ENCODE data around the gene SERTM2.
"Not testable (repeated sequence)": the region's sequence is repeated elsewhere in the genome, so short reads cannot be mapped to it uniquely, and the experiment has no call there.

Gene SERTM2

GRCh38 chrX:111511477-111511876 is at the start of gene SERTM2:
SERTM2 (plus strand) TSS chrX:111511645; CDS start chrX:111518858, 7,213 bp downstream.
- DNase-seq (ENCODE audit: low spot score): peak; percentile 45

DNA sequence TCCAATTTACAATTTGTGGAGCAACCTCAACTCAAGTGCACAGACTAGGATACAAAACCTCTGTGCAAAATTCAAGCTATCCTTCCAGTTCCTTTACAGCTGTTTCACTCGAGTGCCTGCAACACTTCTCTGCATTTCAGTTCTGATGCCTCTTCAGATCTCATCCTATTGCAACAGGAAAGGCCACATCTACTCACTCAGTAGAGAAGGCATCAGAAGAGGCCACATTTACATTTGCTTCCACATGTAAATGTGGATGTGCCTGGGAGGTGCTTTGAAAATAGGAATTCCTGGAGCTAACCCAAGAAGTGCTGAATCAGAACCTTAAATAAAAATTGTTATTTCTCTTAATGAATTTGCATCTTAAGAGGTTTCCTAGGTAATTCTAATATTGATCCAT is 45.8 kb upstream of the SERTM2 start:
- DNase-seq (ENCODE audit: low spot score): no peak

DNA sequence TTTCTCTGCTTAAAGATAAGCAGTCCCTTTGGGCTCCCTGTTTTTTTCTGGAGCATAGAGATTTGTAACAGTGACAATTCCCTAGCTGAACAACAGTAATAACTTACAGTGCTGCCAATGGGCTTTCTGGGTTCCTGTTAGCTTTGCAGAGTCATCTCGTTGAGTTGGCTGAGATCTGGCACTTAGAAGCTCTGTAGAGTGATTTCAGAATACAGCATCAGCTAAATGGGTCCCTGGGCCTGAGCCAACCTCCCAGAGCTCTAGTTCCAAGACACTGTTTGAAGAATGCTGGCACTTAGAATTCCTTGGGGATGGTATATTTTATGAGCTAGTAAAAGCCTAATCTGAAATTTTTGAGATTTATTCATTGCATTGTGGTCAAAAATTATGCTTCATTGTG is 43.5 kb upstream of the SERTM2 start:
- no peak for DNase-seq (ENCODE audit: low spot score)

GRCh38 chrX:111470681-111471403 is 40.6 kb upstream of the SERTM2 start:
- no peak for DNase-seq (ENCODE audit: low spot score)

DNA sequence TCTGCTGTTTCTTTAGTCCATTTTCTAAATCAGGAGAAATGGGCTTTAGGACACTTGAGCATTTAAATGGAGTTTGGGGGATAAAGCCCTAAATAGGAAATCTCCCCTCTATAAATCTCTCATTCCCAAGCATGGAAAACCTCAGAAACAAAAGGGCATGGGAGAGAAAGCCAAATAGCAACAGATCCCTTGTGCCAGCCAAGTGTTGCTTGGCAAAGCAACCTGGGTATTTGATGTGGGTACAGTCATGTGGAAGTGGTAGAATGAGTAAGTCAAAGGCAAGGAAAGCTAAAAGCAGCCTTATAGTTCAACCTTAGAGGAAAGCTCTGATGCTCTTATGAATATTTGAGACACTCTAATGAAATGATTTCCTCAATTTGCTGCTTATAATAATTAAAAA is 29.5 kb upstream of the SERTM2 start:
- peak; percentile 37 for DNase-seq (ENCODE audit: low spot score)

- peak; percentile 85 for DNase-seq (ENCODE audit: low spot score)
Measured at GRCh38 chrX:111483135-111483534, 28.3 kb upstream of the SERTM2 start.

DNA sequence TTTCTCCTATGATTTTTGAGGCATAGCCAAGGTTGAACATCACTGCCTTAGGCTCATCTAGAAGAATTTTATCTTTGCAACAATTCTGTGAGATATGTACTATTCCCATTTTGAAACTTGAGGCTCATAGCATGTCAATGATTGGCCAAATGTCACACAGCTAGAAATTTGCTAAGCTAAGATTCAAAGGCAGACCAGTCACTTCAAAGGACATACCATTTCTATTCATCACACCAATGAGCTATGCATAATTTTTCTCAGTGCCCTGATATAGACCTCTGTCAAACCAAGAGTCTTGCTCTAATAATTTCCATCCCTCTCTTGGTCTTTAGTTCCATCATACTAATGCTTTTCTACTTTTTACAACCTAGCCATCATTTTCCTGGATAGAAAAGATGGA is 27.6 kb upstream of the SERTM2 start:
- peak; percentile 78 for DNase-seq (ENCODE audit: low spot score)

DNA sequence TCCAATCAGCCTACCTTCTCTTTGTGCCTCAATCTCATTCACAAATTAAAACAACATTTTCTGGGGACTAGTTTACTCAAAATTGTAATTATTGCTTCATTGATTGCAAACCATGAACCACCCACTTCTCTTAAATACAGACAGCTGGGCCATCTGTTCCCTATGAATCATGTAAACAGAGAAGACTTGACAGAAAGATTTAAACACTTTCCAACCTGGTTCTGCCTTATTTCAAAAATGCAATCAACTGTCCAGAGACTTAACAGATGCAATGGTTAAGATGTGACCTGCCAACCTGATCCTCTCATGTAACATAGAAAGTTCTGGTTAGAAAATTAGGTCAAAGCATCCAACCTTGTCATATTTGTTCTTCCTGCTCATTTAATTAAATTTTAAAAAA is 20.8 kb upstream of the SERTM2 start:
- DNase-seq (ENCODE audit: low spot score): no peak

DNA sequence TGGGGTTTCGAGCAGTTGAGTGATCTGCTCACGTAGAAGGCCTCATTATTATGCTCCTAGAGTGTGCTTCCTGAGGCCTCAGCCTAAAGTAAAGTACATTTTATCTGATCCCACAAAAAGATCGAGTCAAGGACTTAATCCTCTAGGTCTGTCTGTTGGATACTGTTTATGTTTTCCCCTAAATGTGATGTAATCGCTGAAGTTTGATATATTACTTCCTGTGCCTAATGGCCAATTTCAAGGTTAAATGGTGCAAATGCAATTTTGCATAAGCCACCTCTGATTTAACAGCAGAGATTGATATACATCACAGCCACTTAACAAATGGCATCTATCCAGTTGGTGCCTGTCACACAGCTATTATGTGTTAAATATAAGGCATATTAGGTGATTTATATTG is 19.4 kb upstream of the SERTM2 start:
- DNase-seq (ENCODE audit: low spot score): no peak

GRCh38 chrX:111498538-111499103 is 12.8 kb upstream of the SERTM2 start:
- no peak for DNase-seq (ENCODE audit: low spot score)

DNA sequence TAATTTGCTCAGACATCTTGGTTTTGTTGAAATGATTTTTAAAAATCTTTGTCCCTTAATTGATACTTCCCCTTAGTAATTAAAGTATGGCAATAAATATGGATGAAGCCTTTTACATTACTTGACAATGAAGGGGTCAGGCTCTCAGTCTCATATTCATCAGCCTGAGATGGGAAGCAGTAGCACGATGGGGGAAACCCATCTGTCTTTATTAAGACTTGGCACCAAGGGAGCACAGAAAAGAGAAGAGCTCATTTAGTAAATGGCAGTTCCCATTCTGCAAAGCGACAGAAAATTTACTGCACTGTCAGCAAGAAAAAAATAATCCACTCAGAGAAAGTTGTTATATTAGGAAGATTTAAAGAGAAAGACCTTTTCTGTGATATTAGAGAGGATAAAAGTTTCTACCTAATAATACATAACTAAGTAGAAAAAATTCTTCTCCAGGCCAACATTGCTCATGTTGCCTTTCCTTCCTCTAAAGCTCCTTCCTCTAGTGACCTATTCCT is 7.9 kb upstream of the SERTM2 start:
- DNase-seq (ENCODE audit: low spot score): no peak

- no peak for DNase-seq (ENCODE audit: low spot score)
Measured at GRCh38 chrX:111504941-111505340, 6.5 kb upstream of the SERTM2 start.

- no peak for DNase-seq (ENCODE audit: low spot score)
Measured at GRCh38 chrX:111505783-111506182, 5.7 kb upstream of the SERTM2 start.

- DNase-seq (ENCODE audit: low spot score): peak; percentile 42
Measured at GRCh38 chrX:111506826-111507225, 4.6 kb upstream of the SERTM2 start.

GRCh38 chrX:111507933-111508332 is 3.5 kb upstream of the SERTM2 start:
- DNase-seq (ENCODE audit: low spot score): peak; percentile 83

DNA sequence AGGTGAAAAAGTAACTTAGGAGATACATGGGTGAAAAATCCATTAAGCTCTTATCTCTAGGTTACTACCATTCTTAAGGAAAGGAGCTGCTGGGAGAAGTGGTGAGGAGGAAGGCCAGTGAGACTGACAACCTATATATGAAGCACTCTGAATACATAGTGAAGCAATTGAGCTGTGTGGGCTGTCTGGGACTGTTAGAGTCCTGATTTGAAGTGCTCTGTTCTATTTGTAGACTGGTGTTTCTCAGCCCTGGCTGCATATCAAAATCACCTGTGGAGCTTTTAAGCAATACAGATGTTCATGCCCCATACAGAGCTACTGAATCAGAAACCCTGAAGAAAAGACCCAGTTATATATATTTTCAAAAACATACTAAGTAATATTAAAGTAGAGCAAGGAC is 3.9 kb downstream of the SERTM2 start:
- no peak for DNase-seq (ENCODE audit: low spot score)

DNA sequence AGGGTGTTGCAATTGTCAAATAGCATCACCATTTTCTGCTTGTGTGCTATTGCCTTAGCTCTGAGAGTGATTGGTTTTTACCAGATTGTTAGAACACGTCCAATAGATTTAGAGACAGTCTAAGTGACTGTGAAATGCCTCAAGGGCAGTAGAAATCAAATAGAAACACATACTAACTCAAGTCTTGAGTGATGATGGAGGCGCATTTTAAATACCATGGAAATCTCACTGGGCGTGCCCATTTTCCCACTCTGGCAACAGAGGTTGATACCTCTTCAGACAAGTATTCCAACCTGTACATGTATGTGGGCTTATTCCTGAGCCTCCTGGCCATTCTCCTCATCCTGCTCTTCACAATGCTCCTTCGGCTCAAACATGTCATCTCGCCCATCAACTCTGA is 7.2 kb downstream of the SERTM2 start:
- no peak for DNase-seq (ENCODE audit: low spot score)

DNA sequence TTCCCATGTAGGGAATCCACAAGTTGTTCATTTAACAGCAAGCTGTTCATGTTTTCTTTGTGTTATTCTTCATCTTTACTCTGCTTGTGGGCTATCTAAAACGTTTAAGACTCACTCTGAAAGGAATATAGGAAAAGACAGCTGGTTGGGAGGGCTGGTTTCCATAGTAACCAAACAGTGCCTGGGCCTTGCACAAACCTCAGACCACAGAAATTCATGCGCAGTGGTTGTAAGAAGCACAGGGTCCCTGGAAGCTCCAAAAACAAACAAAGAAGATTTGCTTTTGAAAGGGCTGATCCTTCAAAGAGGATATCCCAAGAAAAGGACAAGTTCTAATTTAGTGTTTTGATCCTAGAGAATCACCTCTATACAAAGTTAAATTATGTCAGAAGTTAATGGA is 7.8 kb downstream of the SERTM2 start:
- peak; percentile 39 for DNase-seq (ENCODE audit: low spot score)

GRCh38 chrX:111520506-111520905 is 9.1 kb downstream of the SERTM2 start:
- no peak for DNase-seq (ENCODE audit: low spot score)

- no peak for DNase-seq (ENCODE audit: low spot score)
Measured at GRCh38 chrX:111521169-111521568, 9.7 kb downstream of the SERTM2 start.

DNA sequence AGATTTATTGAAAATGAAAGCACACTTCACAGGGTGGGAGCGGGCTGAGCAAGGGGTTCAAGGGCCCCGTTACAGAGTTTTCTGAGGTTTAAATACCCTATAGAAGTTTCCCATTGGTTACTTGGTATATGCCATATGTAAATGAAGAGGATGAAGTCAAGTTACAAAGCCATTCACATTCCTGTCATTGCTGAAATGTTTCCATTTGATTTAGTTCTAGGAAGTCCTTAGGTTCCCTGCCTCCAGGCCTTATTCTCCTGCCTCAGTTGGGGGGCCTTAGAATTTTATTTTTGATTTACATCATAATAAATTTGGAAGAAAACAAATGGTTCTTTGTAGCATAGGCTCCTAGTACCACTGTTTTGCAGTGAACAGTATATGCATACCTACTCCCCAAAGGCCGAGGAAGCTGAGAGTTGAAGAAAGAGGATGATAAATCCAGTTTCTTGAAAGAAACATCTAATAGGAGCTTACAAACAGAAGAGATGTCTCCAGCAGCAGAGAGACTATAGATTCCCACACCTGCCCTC is 31.8 kb downstream of the SERTM2 start:
- no peak for DNase-seq (ENCODE audit: low spot score)

DNA sequence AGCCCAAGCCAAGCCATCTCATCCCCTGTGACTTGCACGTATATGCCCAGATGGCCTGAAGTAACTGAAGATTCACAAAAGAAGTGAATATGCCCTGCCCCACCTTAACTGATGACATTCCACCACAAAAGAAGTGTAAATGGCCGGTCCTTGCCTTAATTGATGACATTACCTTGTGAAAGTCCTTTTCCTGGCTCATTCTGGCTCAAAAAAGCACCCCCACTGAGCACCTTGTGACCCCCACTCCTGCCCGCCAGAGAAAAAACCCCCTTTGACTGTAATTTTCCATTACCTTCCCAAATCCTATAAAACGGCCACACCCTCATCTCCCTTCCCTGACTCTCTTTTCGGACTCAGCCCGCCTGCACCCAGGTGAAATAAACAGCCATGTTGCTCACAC is 37.8 kb downstream of the SERTM2 start:
- not testable (repeated sequence) for DNase-seq (ENCODE audit: low spot score)

GRCh38 chrX:111555406-111555958 is 44.0 kb downstream of the SERTM2 start:
- no peak for DNase-seq (ENCODE audit: low spot score)

Measured in kidney tubule cell (primary cell).